ENCODE measurements around the gene BTBD9.

- TF ChIP-seq CREB5 (CRISPR knock-in tag; IDR thresholded peaks at IDR 0.05; ENCODE audit: low read depth) (no peak), POU6F1 (CRISPR knock-in tag; IDR thresholded peaks at IDR 0.05; ENCODE audit: borderline replicate concordance, low read depth) (no peak), TOX (CRISPR knock-in tag; IDR thresholded peaks at IDR 0.05; ENCODE audit: borderline replicate concordance) (no peak), ARNTL (CRISPR knock-in tag; IDR thresholded peaks at IDR 0.05; ENCODE audit: borderline replicate concordance, low read depth) (no peak), OSR1 (CRISPR knock-in tag; IDR thresholded peaks at IDR 0.05) (no peak), ZNF70 (CRISPR knock-in tag; IDR thresholded peaks at IDR 0.05) (no peak), PATZ1 (CRISPR knock-in tag; IDR thresholded peaks at IDR 0.05; ENCODE audit: borderline replicate concordance) (no peak), SNAI2 (CRISPR knock-in tag; IDR thresholded peaks at IDR 0.05) (no peak), TSHZ2 (CRISPR knock-in tag; IDR thresholded peaks at IDR 0.05) (no peak), ZFP3 (CRISPR knock-in tag; IDR thresholded peaks at IDR 0.05) (no peak), TCF4 (CRISPR knock-in tag; IDR thresholded peaks at IDR 0.05; ENCODE audit: borderline replicate concordance) (no peak)
Observed at GRCh38 chr6:38631186-38631783, 8.4 kb downstream of the BTBD9 start.
